ENCODE results near the gene NELFCD. TPM values are rescaled to one million over a fixed set of nuclear protein-coding genes. Genes with fewer than 3 reads are reported as not detected.

The NELFCD gene
- total and polyA plus RNA-seq, 2 donors (not counting 1 experiment from before 2014, with no cell fraction given) = 80.2 to 107 TPM

GRCh38 chr20:59006864-59007664, 26.0 kb downstream of the NELFCD start, which contains the start of gene CTSZ:
Gene CTSZ (minus strand): TSS chr20:59007254. CDS start chr20:59007128, 126 bp downstream.
- Histone ChIP-seq H3K36me3 (replicated peaks in 1 of 2; ENCODE audit: control extremely low read depth in 1 of 2, control insufficient read depth in 1 of 2, extremely low read depth in 1 of 2, insufficient read depth in 2 of 2, low read length in 1 of 2) (peaks cover 0 to 20% of the 10 kb centered on the region in 2 experiments), H3K4me1 (ENCODE audit: control insufficient read depth in 2 of 2, insufficient read depth in 2 of 2, low read length in 2 of 2) (peaks cover 45 to 65% of the 10 kb centered on the region in 2 donors), H4K20me1 (ENCODE audit: control insufficient read depth, insufficient read depth, low read length, poor library complexity, severe bottlenecking) (peaks cover 35% of the 10 kb centered on the region), H3K27me3 (replicated peaks in 1 of 4; ENCODE audit: control extremely low read depth in 1 of 4, control insufficient read depth in 3 of 4, insufficient read depth in 4 of 4, low read length in 3 of 4) (no peaks in the 10 kb centered on the region), H3K9ac (ENCODE audit: low read length) (peak within 1 kb of the TSS; percentile 80), H3K79me2 (ENCODE audit: control insufficient read depth, insufficient read depth, low read length) (peaks cover 55% of the 10 kb centered on the region), H3K4me3 (ENCODE audit: control extremely low read depth in 1 of 5, extremely low read depth in 1 of 5, insufficient read depth in 1 of 5, low read depth in 2 of 5, low read length in 4 of 5) (peak within 1 kb of the TSS; percentile 79 to 91 (median 88)), H3K27ac (ENCODE audit: low read length in 2 of 2) (peak within 1 kb of the TSS; percentile 97), H3K4me2 (replicated peaks; ENCODE audit: low read depth, low read length, poor library complexity, severe bottlenecking) (peak within 1 kb of the TSS; percentile 86), H3K9me3 (ENCODE audit: control extremely low read depth in 1 of 3, control insufficient read depth in 2 of 3, insufficient read depth in 1 of 3, low read length in 2 of 3) (peaks cover 0 to 6% (median 0%) of the 10 kb centered on the region in 3 donors), H2AFZ (ENCODE audit: insufficient read depth, low read depth, low read length, poor library complexity, severe bottlenecking) (peak within 1 kb of the TSS; percentile 64)
- no peak for TF ChIP-seq EZH2 (IDR thresholded peaks at IDR 0.05; ENCODE audit: borderline replicate concordance, insufficient read depth, low read depth, low read length, poor library complexity, severe bottlenecking)
- no peak for TF ChIP-seq CTCF (IDR thresholded peaks at IDR 0.05)
- Mint-ChIP-seq H3K27ac (peak within 1 kb of the TSS; percentile 99), H3K4me3 (peak within 1 kb of the TSS; percentile 98), H3K4me1 (peaks cover 71% of the 10 kb centered on the region), H3K9me3 (ENCODE audit: insufficient read depth) (no peaks in the 10 kb centered on the region), H3K27me3 (no peaks in the 10 kb centered on the region)
- intact Hi-C loops (cut with micrococcal nuclease) = loop anchor here (1.0 to 10.0 kb wide), 5 partner anchors 9 to 1612 kb away; partner anchors contain the start of genes ATP5F1E and RBM38
- ChIA-PET CTCF (interaction anchor here (1.1 to 3.3 kb wide), 4 partner anchors 11 to 26 kb away, joined by 3 to 32 read pairs (median 12); partner anchors contain the start of genes ATP5F1E and NELFCD), POLR2A (interaction anchor here (1.0 to 3.1 kb wide), 4 partner anchors 25 to 99 kb away, joined by 4 to 30 read pairs (median 13); partner anchors contain the start of gene ATP5F1E)
- ATAC-seq (ENCODE audit: low read depth) = peak; percentile 23
- DNase-seq = peak; percentile 60
- under 1% methylated on average over 82 of the region's 82 CpGs for WGBS (ENCODE audit: insufficient coverage)
